Posterior vena cava (tissue), 2 donors: ENCODE measurements around the gene SNTG2. TPM values are rescaled to one million over a fixed set of nuclear protein-coding genes. Genes with fewer than 3 reads are reported as not detected.

Experiments used
- DNase-seq: peaks from one replicate; pipeline ENCODE4 v3.0.0-alpha.2; 2020; ENCODE audit warnings: low spot score
- intact Hi-C, 2 donors: fragments of 100-400 bp; cut with DNase I; formaldehyde crosslinking; loops; one replicate each; pipeline versions ENCODE4 v1.14.1 to v1.14.2; 2022 to 2023
- total RNA-seq, 2 donors: library from RNA; stranded (reverse); fragmentation: NEBNext Ultra II Directional; extraction: Animal tissue kit (Norgen Biotek cat#: 25700); gene quantifications; one replicate each; pipeline ENCODE4 v1.2.1, GENCODE V29; 2021
- donor health status: DM: yes; HTN: yes; CAD: no.
- donor health status: DM: yes; HTN: yes; CAD: no.

SNTG2 gene
- total RNA-seq, 2 donors from 2014 or later, result 5.2 to 6.2 TPM

GRCh38 chr2:1277634-1278033, 327.0 kb downstream of the SNTG2 start:
- intact Hi-C loops, result no loop called here
- DNase-seq, result no peak

GRCh38 chr2:1278125-1278524, 327.5 kb downstream of the SNTG2 start:
- intact Hi-C loops, result no loop called here
- DNase-seq, result no peak

- intact Hi-C loops, result no loop called here
- no peak for DNase-seq
Measured at GRCh38 chr2:1278861-1279260, 328.2 kb downstream of the SNTG2 start.

- intact Hi-C loops, result no loop called here
- DNase-seq, result no peak
Measured at GRCh38 chr2:1282552-1282951, 331.9 kb downstream of the SNTG2 start.

GRCh38 chr2:1283020-1283801, 332.6 kb downstream of the SNTG2 start:
- DNase-seq, result no peak
- intact Hi-C loops, result no loop called here

- no peak for DNase-seq
- intact Hi-C loops, result no loop called here
Measured at GRCh38 chr2:1283871-1284270, 333.2 kb downstream of the SNTG2 start.

- intact Hi-C loops, result no loop called here
- DNase-seq, result no peak
Measured at GRCh38 chr2:1286929-1287328, 336.3 kb downstream of the SNTG2 start.

- no peak for DNase-seq
- intact Hi-C loops, result no loop called here
Measured at GRCh38 chr2:1287427-1287826, 336.8 kb downstream of the SNTG2 start.

- intact Hi-C loops, result no loop called here
- no peak for DNase-seq
Measured at GRCh38 chr2:1294900-1295299, 344.3 kb downstream of the SNTG2 start.

GRCh38 chr2:1295740-1296139, 345.1 kb downstream of the SNTG2 start:
- intact Hi-C loops, result no loop called here
- DNase-seq, result no peak

GRCh38 chr2:1297372-1298159, 346.9 kb downstream of the SNTG2 start:
- intact Hi-C loops, result no loop called here
- DNase-seq, result no peak

GRCh38 chr2:1299043-1299442, 348.4 kb downstream of the SNTG2 start:
- intact Hi-C loops, result no loop called here
- DNase-seq, result no peak

GRCh38 chr2:1300284-1300683, 349.6 kb downstream of the SNTG2 start:
- intact Hi-C loops, result no loop called here

GRCh38 chr2:1301056-1301455, 350.4 kb downstream of the SNTG2 start:
- no peak for DNase-seq

More at GRCh38 chr2:1300284-1300683, 349.6 kb downstream of the SNTG2 start:
- no peak for DNase-seq

GRCh38 chr2:1305342-1306013, 354.8 kb downstream of the SNTG2 start:
- no peak for DNase-seq
- intact Hi-C loops, result no loop called here

More at GRCh38 chr2:1301056-1301455, 350.4 kb downstream of the SNTG2 start:
- intact Hi-C loops, result no loop called here

- no peak for DNase-seq
- intact Hi-C loops, result no loop called here
Measured at GRCh38 chr2:1306014-1306686, 355.5 kb downstream of the SNTG2 start.

GRCh38 chr2:1306687-1307516, 356.3 kb downstream of the SNTG2 start:
- no peak for DNase-seq
- intact Hi-C loops, result no loop called here

- intact Hi-C loops, result no loop called here
- no peak for DNase-seq
Measured at GRCh38 chr2:1307670-1308069, 357.0 kb downstream of the SNTG2 start.

GRCh38 chr2:1308678-1309077, 358.0 kb downstream of the SNTG2 start:
- intact Hi-C loops, result no loop called here
- DNase-seq, result no peak
